Caco-2 (cell line): ENCODE data around the gene UBE2Q1. TPM values are rescaled to one million over a fixed set of nuclear protein-coding genes. Genes with fewer than 3 reads are reported as not detected.

Experiments
- BruUV-seq: library from RNA; stranded (reverse); fragments of 400-500 nt; replicated peaks from 2 replicates; lab custom pipeline; 2021; lab: Mats Ljungman, UMichigan
- CTCF ChIA-PET: fragments of 300-600 bp; sonication (Branson Sonifier 250); formaldehyde crosslinking; loops from one replicate; lab custom pipeline; 2022; ENCODE audit warnings: antibody characterized with exemption; lab: Charles Lee
- POLR2A ChIA-PET: fragments of 300-600 bp; sonication (Branson Sonifier 250); formaldehyde crosslinking; loops from one replicate; lab custom pipeline; 2022; ENCODE audit warnings: antibody characterized with exemption; lab: Charles Lee
- DNase-seq, 2 experiments: peaks; one replicate each; pipeline versions ENCODE4 v3.0.0 to v3.0.0-alpha.2; 2020 to 2022
- H3K27me3 ChIP-seq: replicated peaks from 2 replicates; pipeline ENCODE4 v1.6.0; 2011; ENCODE audit warnings: low read length; ENCODE audit not compliant: control insufficient read depth, insufficient read depth
- H3K36me3 ChIP-seq: 2 replicates; pipeline ENCODE4 v1.5.1; 2011; ENCODE audit warnings: low read length; ENCODE audit not compliant: control insufficient read depth, insufficient read depth
- H3K4me1 ChIP-seq: fragments of 250-450 bp; sonication (Bioruptor Pico); 2 replicates; pipeline ENCODE4 v1.5.1; 2020; ENCODE audit warnings: mild to moderate bottlenecking
- H3K4me3 ChIP-seq: 2 replicates; pipeline ENCODE4 v1.5.1; 2011; ENCODE audit warnings: low read depth, mild to moderate bottlenecking, control low read depth, low read length
- H3K9me3 ChIP-seq: fragments of 250-450 bp; sonication (Bioruptor Pico); 2 replicates; pipeline ENCODE4 v1.5.1; 2020; ENCODE audit warnings: mild to moderate bottlenecking, moderate library complexity
- H3K27ac Mint-ChIP-seq: one replicate; pipeline ENCODE4 v1.8.0; 2022; ENCODE audit warnings: mixed read lengths; ENCODE audit not compliant: unreplicated experiment
- H3K27me3 Mint-ChIP-seq: one replicate; pipeline ENCODE4 v1.8.0; 2022; ENCODE audit warnings: mixed read lengths; ENCODE audit not compliant: insufficient read depth, unreplicated experiment
- H3K36me3 Mint-ChIP-seq: one replicate; pipeline ENCODE4 v1.8.0; 2022; ENCODE audit warnings: mild to moderate bottlenecking, mixed read lengths; ENCODE audit not compliant: insufficient read depth, unreplicated experiment
- H3K4me1 Mint-ChIP-seq: one replicate; pipeline ENCODE4 v1.8.0; 2022; ENCODE audit warnings: low read depth, mixed read lengths; ENCODE audit not compliant: unreplicated experiment
- H3K4me3 Mint-ChIP-seq: one replicate; pipeline ENCODE4 v1.8.0; 2022; ENCODE audit warnings: mild to moderate bottlenecking, moderate library complexity, mixed read lengths; ENCODE audit not compliant: unreplicated experiment
- H3K9me3 Mint-ChIP-seq: one replicate; pipeline ENCODE4 v1.8.0; 2022; ENCODE audit warnings: mixed read lengths; ENCODE audit not compliant: unreplicated experiment
- intact Hi-C: fragments of 100-400 bp; cut with micrococcal nuclease; formaldehyde crosslinking; loops from one replicate; pipeline ENCODE4 v1.10.0; 2022; ENCODE audit not compliant: unreplicated experiment
- total RNA-seq: library from RNA; stranded (reverse); gene quantifications from 2 replicates; pipeline ENCODE4 v1.2.3, GENCODE V29; 2022
- TF ChIP-seq, protein P1 (sequence below), 2 experiments: fragments of 200-600 bp in 1 of 2; IDR thresholded peaks; 1 replicate in 1 of 2; 2 replicates in 1 of 2; pipeline versions ENCODE4 v1.5.1 to v1.8.0; 2011 to 2022; ENCODE audit warnings: antibody characterized with exemption in 1 of 2, control low read depth in 1 of 2, inconsistent platforms in 1 of 2, low read depth in 1 of 2, low read length in 1 of 2, mild to moderate bottlenecking in 1 of 2, moderate library complexity in 1 of 2; ENCODE audit not compliant: insufficient read depth in 1 of 2, severe bottlenecking in 1 of 2, unreplicated experiment in 1 of 2

The UBE2Q1 gene
- total RNA-seq, 1 experiment from 2014 or later = 93.2 TPM

GRCh38 chr1:154590756-154591155 lies 32.3 kb upstream of the UBE2Q1 start:
- ChIA-PET POLR2A (no interaction called here), CTCF (no interaction called here)
- no peaks in the 10 kb centered on the region for H3K9me3 ChIP-seq
- Mint-ChIP-seq H3K27ac (no peak overlapping the region), H3K4me1 (no peaks in the 10 kb centered on the region), H3K9me3 (no peaks in the 10 kb centered on the region), H3K27me3 (no peaks in the 10 kb centered on the region), H3K4me3 (no peak overlapping the region), H3K36me3 (peaks cover 86% of the 10 kb centered on the region)
- no peak for DNase-seq
- peaks cover 8% of the 10 kb centered on the region; the same call in 1 of the 2 replicates for H3K36me3 ChIP-seq
- H3K4me1 ChIP-seq = no peaks in the 10 kb centered on the region
- intact Hi-C loops = no loop called here
- H3K4me3 ChIP-seq = no peak overlapping the region
- TF ChIP-seq, protein P1, sequence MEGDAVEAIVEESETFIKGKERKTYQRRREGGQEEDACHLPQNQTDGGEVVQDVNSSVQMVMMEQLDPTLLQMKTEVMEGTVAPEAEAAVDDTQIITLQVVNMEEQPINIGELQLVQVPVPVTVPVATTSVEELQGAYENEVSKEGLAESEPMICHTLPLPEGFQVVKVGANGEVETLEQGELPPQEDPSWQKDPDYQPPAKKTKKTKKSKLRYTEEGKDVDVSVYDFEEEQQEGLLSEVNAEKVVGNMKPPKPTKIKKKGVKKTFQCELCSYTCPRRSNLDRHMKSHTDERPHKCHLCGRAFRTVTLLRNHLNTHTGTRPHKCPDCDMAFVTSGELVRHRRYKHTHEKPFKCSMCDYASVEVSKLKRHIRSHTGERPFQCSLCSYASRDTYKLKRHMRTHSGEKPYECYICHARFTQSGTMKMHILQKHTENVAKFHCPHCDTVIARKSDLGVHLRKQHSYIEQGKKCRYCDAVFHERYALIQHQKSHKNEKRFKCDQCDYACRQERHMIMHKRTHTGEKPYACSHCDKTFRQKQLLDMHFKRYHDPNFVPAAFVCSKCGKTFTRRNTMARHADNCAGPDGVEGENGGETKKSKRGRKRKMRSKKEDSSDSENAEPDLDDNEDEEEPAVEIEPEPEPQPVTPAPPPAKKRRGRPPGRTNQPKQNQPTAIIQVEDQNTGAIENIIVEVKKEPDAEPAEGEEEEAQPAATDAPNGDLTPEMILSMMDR (IDR thresholded peaks at IDR 0.05; ENCODE audit: insufficient read depth in 1 of 2, low read depth in 1 of 2, low read length in 1 of 2, severe bottlenecking in 1 of 2, unreplicated experiment in 1 of 2) = no peak
- no TSS peak for BruUV-seq
- no peaks in the 10 kb centered on the region for H3K27me3 ChIP-seq

- Mint-ChIP-seq H3K4me1 (no peaks in the 10 kb centered on the region), H3K4me3 (no peak overlapping the region), H3K9me3 (no peaks in the 10 kb centered on the region), H3K36me3 (peaks cover 92% of the 10 kb centered on the region), H3K27ac (no peak overlapping the region), H3K27me3 (no peaks in the 10 kb centered on the region)
- CTCF ChIA-PET = interaction anchor here (0.6 kb wide), 1 partner anchor 16 kb away, joined by 3 read pairs; no protein-coding TSS in a partner anchor
- H3K4me1 ChIP-seq = no peaks in the 10 kb centered on the region
- POLR2A ChIA-PET = no interaction called here
- H3K36me3 ChIP-seq = peaks cover 8% of the 10 kb centered on the region; the same call in 1 of the 2 replicates
- H3K9me3 ChIP-seq = no peaks in the 10 kb centered on the region
- TF ChIP-seq, protein P1 (IDR thresholded peaks at IDR 0.05; ENCODE audit: insufficient read depth in 1 of 2, low read depth in 1 of 2, low read length in 1 of 2, severe bottlenecking in 1 of 2, unreplicated experiment in 1 of 2) = no peak
- H3K4me3 ChIP-seq = no peak overlapping the region
- intact Hi-C loops = no loop called here
- H3K27me3 ChIP-seq = no peaks in the 10 kb centered on the region
- DNase-seq = no peak
- no TSS peak for BruUV-seq
Measured at GRCh38 chr1:154589780-154590179, 31.3 kb upstream of the UBE2Q1 start.

GRCh38 chr1:154586641-154587040 lies 28.2 kb upstream of the UBE2Q1 start:
- Mint-ChIP-seq H3K27me3 (no peaks in the 10 kb centered on the region), H3K36me3 (peaks cover 91% of the 10 kb centered on the region), H3K27ac (no peak overlapping the region), H3K4me3 (no peak overlapping the region), H3K4me1 (no peaks in the 10 kb centered on the region), H3K9me3 (no peaks in the 10 kb centered on the region)
- BruUV-seq = no TSS peak
- TF ChIP-seq, protein P1 (IDR thresholded peaks at IDR 0.05; ENCODE audit: insufficient read depth in 1 of 2, low read depth in 1 of 2, low read length in 1 of 2, severe bottlenecking in 1 of 2, unreplicated experiment in 1 of 2) = no peak
- Histone ChIP-seq H3K36me3 (peaks cover 9% of the 10 kb centered on the region), H3K4me3 (no peak overlapping the region), H3K27me3 (no peaks in the 10 kb centered on the region), H3K9me3 (no peaks in the 10 kb centered on the region), H3K4me1 (no peaks in the 10 kb centered on the region)
- intact Hi-C loops = no loop called here
- DNase-seq = no peak
- POLR2A ChIA-PET = no interaction called here
- CTCF ChIA-PET = no interaction called here
